GM20000 (cell line): ENCODE measurements around the gene CLDN25.
"Not testable (repeated sequence)": the region's sequence is repeated elsewhere in the genome, so short reads cannot be mapped to it uniquely, and the experiment has no call there.

Experiments
- DNase-seq: peaks from one replicate; pipeline ENCODE4 v3.0.0; 2012; ENCODE audit warnings: low spot score
- CTCF ChIP-seq: IDR thresholded peaks from 2 replicates; pipeline ENCODE4 v1.5.1; 2012; ENCODE audit warnings: mild to moderate bottlenecking, control low read depth; ENCODE audit errors: extremely low read depth, missing control alignments

CLDN25 gene

GRCh38 chr11:113779496-113779895, at the start of gene CLDN25:
CLDN25 (plus strand) TSS chr11:113779796; CDS start chr11:113779796, 0 bp downstream.
- TF ChIP-seq CTCF = no peak
- no peak for DNase-seq

- peak; percentile 13 for DNase-seq
These were observed 48.5 kb upstream of the CLDN25 start for GRCh38 chr11:113730887-113731726.

GRCh38 chr11:113732092-113732491, 47.5 kb upstream of the CLDN25 start:
- TF ChIP-seq CTCF = no peak
- DNase-seq = no peak

More at GRCh38 chr11:113730887-113731726, 48.5 kb upstream of the CLDN25 start:
- peak; percentile 7 for TF ChIP-seq CTCF

GRCh38 chr11:113736323-113736722, 43.3 kb upstream of the CLDN25 start:
- no peak for TF ChIP-seq CTCF
- no peak for DNase-seq

- DNase-seq = no peak
- no peak for TF ChIP-seq CTCF
These were observed 26.7 kb upstream of the CLDN25 start for GRCh38 chr11:113752932-113753331.

- DNase-seq = no peak
- TF ChIP-seq CTCF = no peak
These were observed 19.4 kb upstream of the CLDN25 start for GRCh38 chr11:113760241-113760640.

- not testable (repeated sequence) for DNase-seq
These were observed 16.6 kb upstream of the CLDN25 start for GRCh38 chr11:113763040-113763439.
